Renal pelvis (tissue), 4 donors: ENCODE measurements around the gene UGT1A6. TPM values are rescaled to one million over a fixed set of nuclear protein-coding genes. Genes with fewer than 3 reads are reported as not detected.

Experiments
- DNase-seq: peaks from one replicate; pipeline ENCODE4 v3.0.0-alpha.2; 2013
- polyA plus RNA-seq, 3 donors: library from polyadenylated mRNA; unstranded; fragments of 120-200 nt; gene quantifications; one replicate each; pipeline ENCODE4 v1.2.1, GENCODE V29; 2013; ENCODE audit not compliant: insufficient read length in 3 of 3

Gene UGT1A6
- polyA plus RNA-seq, 3 donors: 2.8 to 3.7 (median 2.8) TPM

DNA sequence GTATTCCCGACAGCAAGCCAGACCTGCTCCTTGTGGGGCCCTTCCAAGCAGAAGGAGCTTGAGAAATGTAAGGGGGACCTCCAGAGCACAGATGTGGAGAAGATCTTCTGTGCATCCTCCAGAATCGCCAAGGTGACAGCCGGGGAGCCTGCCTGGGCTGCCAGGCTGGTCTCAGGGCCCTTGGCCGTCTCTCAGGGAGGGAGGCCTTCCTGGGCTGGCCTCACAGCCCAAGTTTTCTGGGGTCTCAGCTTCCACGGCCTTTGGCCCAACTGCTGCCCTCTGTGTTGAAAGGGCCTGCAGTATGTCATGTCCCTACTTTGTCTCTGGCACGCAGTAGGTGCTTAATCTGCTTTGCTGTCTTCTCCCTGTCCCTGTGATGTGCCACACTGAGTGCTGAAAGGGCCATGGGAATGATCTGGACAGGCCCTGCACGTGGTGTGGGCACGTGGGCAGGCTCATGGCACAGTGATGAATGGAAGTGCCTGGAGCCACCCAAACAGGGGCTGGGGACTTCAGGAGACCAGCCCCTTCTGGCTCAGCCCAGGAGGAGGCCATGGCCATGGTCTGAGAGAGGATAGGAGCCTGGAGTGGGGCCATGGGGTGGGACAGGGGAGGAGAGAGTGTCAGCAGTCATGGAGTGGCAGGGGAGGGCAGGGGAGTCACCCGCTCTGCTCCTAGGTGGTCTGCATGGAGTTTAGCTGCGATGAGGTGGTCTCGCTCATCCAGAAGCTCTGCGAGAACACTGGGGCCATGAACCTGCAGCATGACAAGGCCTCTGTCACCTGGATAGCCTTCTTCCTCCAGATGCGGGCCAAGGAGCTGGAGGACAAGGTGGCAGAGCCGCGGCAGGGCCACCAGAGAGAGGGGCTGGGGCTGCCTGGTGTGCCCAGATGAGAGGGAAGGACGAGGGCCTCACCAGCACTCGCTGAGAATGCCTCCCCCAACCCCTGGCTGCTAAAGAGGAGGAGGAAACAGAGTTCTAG is 126.2 kb downstream of the UGT1A6 start:
- no peak for DNase-seq

DNA sequence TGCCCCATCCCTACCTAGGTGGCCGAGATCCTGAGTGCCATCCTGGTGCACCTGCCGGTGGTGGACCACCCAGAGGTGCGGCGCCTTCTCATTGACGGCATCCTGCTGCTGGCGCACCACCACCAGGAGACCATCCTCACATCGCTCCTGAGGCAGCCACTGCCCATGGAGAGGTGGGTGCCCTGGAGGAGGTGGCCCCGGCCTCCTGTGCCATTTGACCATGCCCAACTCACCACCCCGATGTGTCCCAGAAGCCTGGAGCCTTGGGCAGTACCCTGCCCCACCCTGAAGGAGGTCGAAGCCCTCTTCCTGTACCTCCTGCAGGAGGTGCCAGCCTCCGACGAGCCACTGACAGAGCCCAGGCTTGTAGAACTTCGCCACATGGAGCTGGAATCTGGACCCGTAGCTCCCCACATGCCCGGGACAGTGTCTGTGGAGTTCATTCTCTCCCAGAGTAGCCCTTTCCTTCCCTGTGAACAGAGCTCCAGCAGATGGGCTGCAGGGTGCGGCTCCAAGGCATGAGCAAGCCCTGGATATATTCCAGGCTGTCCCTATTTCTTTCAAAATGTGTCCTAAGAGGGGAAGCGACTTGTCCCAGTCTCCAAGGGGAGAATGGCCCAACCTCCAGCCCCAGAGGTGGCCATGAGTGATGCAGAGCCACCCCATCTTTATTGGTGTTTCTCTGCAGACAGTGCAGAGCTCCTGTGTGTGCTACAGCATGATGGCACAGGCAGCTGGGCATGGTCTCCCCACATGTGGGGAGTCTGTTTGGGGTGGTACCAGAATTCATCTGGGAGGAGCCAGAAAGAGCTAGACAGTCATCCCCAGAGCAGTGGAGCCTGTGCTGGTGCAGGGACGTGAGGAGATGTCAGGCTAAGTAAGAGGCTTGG is 127.4 kb downstream of the UGT1A6 start:
- no peak for DNase-seq

- no peak for DNase-seq
Observed at GRCh38 chr2:233820774-233821105, 128.1 kb downstream of the UGT1A6 start.

GRCh38 chr2:233821196-233821595 is 128.5 kb downstream of the UGT1A6 start:
- DNase-seq: no peak

- no peak for DNase-seq
Observed at GRCh38 chr2:233821709-233822100, 129.0 kb downstream of the UGT1A6 start.

DNA sequence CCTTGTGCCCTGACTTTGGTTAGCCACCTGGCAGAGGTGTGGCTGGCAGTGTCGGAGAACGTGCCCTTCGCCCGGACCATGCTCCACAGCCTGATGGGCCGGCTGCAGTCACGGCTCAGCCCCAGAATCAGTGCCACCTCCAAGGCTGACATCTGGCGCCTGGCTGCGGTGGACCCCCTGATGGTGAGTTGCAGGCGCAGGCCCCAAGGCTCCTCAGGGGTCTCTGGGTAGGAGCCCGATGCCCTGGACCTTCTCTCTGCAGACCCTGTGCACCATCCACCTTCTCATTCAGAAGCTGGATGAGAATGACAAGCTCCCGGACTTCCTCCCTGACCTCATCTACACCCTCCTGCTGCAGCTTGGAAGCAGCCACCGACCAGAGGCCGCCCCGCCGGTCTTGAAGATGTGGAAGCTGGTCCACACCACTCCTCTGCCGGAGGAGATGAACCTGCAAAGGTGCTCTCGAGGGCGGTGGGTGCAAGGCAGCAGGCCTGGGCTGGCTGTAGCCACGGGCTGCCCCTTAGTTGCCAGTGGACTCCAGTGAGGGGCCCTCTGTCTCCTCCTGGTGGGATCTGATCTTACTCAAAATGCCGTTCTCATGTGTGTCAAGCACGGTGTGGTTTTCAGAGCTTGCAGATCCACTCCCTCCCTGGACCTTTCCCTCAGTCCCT is 129.5 kb downstream of the UGT1A6 start:
- DNase-seq: no peak

Other genes starting within 250 kb of the UGT1A6 start
- 10 to 100 TPM; 40.6 to 80.7 (median 58.7) TPM for gene USP40, start 126.1 kb upstream of the UGT1A6 start, polyA plus RNA-seq
- not detected for gene UGT1A8, start 75.3 kb upstream of the UGT1A6 start, polyA plus RNA-seq
- gene UGT1A10, start 56.4 kb upstream of the UGT1A6 start, polyA plus RNA-seq: not detected
- gene UGT1A9, start 21.0 kb upstream of the UGT1A6 start, polyA plus RNA-seq: 1 to 10 TPM; 6.0 to 8.4 (median 7.8) TPM
- gene UGT1A7, start 11.0 kb upstream of the UGT1A6 start, polyA plus RNA-seq: not detected
- not detected for gene UGT1A5, start 20.0 kb downstream of the UGT1A6 start, polyA plus RNA-seq
- not detected for gene UGT1A4, start 25.8 kb downstream of the UGT1A6 start, polyA plus RNA-seq
- gene UGT1A3, start 36.2 kb downstream of the UGT1A6 start, polyA plus RNA-seq: under 1 TPM in 1 of 3 donors, not detected in 2; 0.14 TPM
- gene UGT1A1, start 67.4 kb downstream of the UGT1A6 start, polyA plus RNA-seq: under 1 TPM; 0.20 to 0.90 (median 0.74) TPM
- under 1 TPM in 2 of 3 donors, not detected in 1; 0.22 to 0.33 TPM for gene MROH2A, start 85.4 kb downstream of the UGT1A6 start, polyA plus RNA-seq
- 10 to 100 TPM; 22.3 to 24.9 (median 23.4) TPM for gene HJURP, start 161.6 kb downstream of the UGT1A6 start, polyA plus RNA-seq
- gene TRPM8, start 224.5 kb downstream of the UGT1A6 start, polyA plus RNA-seq: under 1 TPM; 0.10 to 0.43 (median 0.13) TPM